ENCODE results near the gene ARHGEF28.

DNA sequence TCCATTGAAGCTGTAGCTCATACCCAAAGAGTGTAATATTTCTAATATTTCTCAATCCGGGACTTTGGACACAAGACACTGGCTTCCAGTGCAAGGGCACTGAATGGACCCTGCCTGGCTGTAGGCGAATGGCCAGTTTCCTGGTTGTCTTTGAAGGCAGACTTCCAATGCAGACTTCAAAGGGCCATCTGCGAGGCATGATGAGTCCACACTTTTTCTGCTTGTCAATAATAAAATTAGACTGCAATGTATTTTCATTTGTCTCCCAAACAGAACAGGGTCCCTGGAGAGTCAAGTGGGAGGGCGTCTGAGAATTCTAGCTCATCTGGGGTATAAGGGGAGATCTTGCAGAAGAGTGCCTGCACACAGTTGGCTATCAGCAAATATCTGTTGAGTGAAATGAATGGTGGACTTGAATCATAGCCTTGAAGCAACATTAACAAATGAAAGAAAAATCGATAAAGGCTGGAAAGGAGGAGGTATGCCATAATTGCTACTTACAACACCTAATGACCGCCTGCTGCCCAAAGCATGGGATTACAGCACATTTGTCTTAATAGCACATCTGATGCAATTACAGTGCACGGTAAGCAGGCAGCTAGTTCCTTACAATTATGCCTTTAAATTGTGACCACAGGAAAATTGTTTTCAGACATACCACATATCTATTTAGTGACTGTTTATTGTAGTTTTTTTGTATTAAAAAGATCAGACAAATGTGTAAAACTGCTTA, 137.5 kb downstream of the ARHGEF28 start:
- TF ChIP-seq POLR2A (IDR thresholded peaks at IDR 0.05; ENCODE audit: borderline replicate concordance, extremely low read depth, insufficient read depth, insufficient read length) (no peak), CEBPB (IDR thresholded peaks at IDR 0.05; ENCODE audit: low read depth) (no peak), MAX (IDR thresholded peaks at IDR 0.05) (no peak), CBX3 (IDR thresholded peaks at IDR 0.05; ENCODE audit: low read depth) (no peak), SIN3A (IDR thresholded peaks at IDR 0.05; ENCODE audit: low read depth) (no peak), EZH2 (IDR thresholded peaks at IDR 0.05) (no peak), EZH2phosphoT487 (IDR thresholded peaks at IDR 0.05; ENCODE audit: borderline replicate concordance) (no peak), TCF7L2 (IDR thresholded peaks at IDR 0.05; ENCODE audit: borderline replicate concordance, extremely low read depth, insufficient read depth, insufficient read length) (no peak), RAD21 (IDR thresholded peaks at IDR 0.05; ENCODE audit: low read depth) (no peak), POLR2AphosphoS5 (IDR thresholded peaks at IDR 0.05; ENCODE audit: low read depth, low read length) (no peak), REST (IDR thresholded peaks at IDR 0.05; ENCODE audit: low read depth) (no peak), ZBTB33 (IDR thresholded peaks at IDR 0.05; ENCODE audit: extremely low read depth, insufficient replicate concordance, low read length) (no peak)
- TF ChIP-seq, protein P1, sequence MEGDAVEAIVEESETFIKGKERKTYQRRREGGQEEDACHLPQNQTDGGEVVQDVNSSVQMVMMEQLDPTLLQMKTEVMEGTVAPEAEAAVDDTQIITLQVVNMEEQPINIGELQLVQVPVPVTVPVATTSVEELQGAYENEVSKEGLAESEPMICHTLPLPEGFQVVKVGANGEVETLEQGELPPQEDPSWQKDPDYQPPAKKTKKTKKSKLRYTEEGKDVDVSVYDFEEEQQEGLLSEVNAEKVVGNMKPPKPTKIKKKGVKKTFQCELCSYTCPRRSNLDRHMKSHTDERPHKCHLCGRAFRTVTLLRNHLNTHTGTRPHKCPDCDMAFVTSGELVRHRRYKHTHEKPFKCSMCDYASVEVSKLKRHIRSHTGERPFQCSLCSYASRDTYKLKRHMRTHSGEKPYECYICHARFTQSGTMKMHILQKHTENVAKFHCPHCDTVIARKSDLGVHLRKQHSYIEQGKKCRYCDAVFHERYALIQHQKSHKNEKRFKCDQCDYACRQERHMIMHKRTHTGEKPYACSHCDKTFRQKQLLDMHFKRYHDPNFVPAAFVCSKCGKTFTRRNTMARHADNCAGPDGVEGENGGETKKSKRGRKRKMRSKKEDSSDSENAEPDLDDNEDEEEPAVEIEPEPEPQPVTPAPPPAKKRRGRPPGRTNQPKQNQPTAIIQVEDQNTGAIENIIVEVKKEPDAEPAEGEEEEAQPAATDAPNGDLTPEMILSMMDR (IDR thresholded peaks at IDR 0.05 in 2 of 3, conservative IDR thresholded peaks at IDR 0.05 in 1 of 3; ENCODE audit: borderline replicate concordance in 1 of 3, insufficient read depth in 1 of 3, low read depth in 2 of 3, low read length in 2 of 3) = no peak
